Activated naive CD4-positive, alpha-beta T cell treated with anti-CD3 and anti-CD28 coated beads, Interleukin-2, amount 50 U/mL, for 24 hours (primary cell): ENCODE data around the gene LRRC4C.

Experiments
- H3K27ac Mint-ChIP-seq: one replicate; pipeline ENCODE4 v1.8.0; 2021; ENCODE audit warnings: mild to moderate bottlenecking, mixed read lengths
- H3K27me3 Mint-ChIP-seq: one replicate; pipeline ENCODE4 v1.8.0; 2021; ENCODE audit warnings: mixed read lengths
- H3K36me3 Mint-ChIP-seq: one replicate; pipeline ENCODE4 v1.8.0; 2021; ENCODE audit warnings: mixed read lengths
- H3K4me1 Mint-ChIP-seq: one replicate; pipeline ENCODE4 v1.8.0; 2021; ENCODE audit warnings: mixed read lengths
- H3K4me3 Mint-ChIP-seq: one replicate; pipeline ENCODE4 v1.8.0; 2021; ENCODE audit warnings: mild to moderate bottlenecking, mixed read lengths
- H3K9me3 Mint-ChIP-seq: one replicate; pipeline ENCODE4 v1.8.0; 2021; ENCODE audit warnings: mixed read lengths

The LRRC4C gene

DNA sequence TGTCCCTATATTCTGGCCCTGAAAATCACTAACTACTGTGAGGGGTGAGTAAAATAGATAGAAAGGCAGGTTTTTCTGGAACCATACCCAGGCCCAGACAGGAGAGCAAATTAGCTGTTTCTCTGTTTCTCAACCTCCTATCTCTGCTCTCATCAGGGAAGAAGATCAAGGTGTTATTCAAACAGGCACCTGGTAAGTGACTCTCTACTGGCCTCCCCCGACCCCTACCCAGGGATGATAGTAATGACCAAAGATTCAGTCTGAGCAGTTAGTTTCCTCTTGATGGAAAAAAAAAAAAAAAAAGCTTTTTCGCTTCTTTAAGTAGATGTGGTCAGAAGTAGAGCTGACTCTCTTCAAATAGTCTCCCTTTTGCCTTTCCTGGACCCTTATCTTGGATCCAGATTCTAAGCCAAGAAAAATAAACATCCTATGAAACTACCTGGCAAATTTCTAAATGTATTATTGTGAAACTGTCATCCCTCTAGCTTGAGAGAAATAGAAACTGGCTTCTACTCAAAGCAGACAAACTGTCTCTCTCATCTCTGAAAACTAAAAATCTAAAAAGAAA lies 9.9 kb downstream of the LRRC4C start:
- Mint-ChIP-seq H3K9me3 (no peaks in the 10 kb centered on the region), H3K4me1 (no peaks in the 10 kb centered on the region), H3K27ac (no peak overlapping the region), H3K4me3 (no peak overlapping the region), H3K27me3 (no peaks in the 10 kb centered on the region), H3K36me3 (no peaks in the 10 kb centered on the region)

DNA sequence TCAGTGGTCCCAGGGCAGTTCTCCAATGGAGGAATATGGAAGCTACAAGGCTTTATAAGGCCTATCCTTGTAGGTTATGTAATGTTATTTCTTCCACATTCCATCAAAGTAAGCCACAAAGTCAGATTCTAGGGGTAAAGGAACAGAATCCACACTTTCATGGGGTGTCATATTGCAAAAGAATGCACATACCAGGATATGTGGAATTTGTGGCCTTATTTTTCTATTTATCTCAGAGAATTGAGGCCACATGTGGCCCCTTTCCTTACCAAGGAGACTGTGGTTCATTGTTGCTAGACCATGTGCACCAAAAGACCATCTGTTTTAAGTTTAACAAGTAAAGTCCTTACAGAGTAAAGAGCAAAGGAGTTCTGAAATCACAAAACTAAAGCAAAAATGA lies 12.9 kb downstream of the LRRC4C start:
- Mint-ChIP-seq H3K4me3 (no peak overlapping the region), H3K9me3 (no peaks in the 10 kb centered on the region), H3K27me3 (no peaks in the 10 kb centered on the region), H3K27ac (no peak overlapping the region), H3K36me3 (no peaks in the 10 kb centered on the region), H3K4me1 (no peaks in the 10 kb centered on the region)

DNA sequence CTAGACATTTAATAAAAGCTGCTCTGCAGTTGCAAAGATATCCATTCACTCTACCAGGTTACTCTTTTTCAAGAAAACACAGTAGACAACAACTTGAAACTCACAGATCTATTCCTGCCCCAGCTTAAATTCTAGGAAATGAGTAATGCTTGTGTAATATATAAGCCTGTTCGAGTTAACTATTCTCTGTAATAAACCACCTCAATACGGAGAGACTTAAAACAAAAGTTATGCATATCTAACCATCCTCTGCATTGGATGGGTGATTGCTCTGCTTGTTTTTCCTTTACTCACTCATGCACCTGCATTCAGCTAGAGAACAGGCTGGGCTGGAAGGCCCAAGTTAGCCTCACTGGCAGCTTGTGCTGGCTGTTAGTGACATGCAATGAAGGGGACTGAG lies 13.3 kb downstream of the LRRC4C start:
- Mint-ChIP-seq H3K36me3 (no peaks in the 10 kb centered on the region), H3K9me3 (no peaks in the 10 kb centered on the region), H3K4me3 (no peak overlapping the region), H3K27ac (no peak overlapping the region), H3K27me3 (no peaks in the 10 kb centered on the region), H3K4me1 (no peaks in the 10 kb centered on the region)

DNA sequence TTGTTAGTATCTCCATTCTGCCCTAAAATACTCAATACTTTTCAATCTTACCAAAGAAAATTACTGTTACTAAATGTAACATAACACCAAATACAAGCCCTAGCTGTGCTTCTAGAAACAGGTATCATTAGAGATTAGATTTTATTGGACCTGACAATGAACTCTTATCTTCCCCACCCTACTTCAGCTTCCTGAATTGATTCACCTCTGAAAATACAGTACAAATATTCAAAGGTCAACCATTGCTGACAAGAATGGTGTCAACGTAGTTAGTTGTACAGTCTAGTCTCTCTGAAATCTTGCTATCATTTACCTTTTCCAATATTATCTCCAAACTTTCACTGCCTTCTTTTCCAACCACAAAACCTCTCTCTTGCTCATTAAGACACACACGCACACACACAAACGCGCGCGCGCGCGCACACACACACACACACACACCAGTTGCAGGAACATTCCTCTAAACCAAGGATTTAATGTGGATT lies 22.4 kb downstream of the LRRC4C start:
- no peaks in the 10 kb centered on the region for H3K36me3 Mint-ChIP-seq
- no peaks in the 10 kb centered on the region for H3K4me1 Mint-ChIP-seq
- no peak overlapping the region for H3K27ac Mint-ChIP-seq
- no peaks in the 10 kb centered on the region for H3K27me3 Mint-ChIP-seq
- peaks cover 6% of the 10 kb centered on the region for H3K9me3 Mint-ChIP-seq
- H3K4me3 Mint-ChIP-seq: no peak overlapping the region

- Mint-ChIP-seq H3K9me3 (peaks cover 13% of the 10 kb centered on the region), H3K4me3 (no peak overlapping the region), H3K36me3 (no peaks in the 10 kb centered on the region), H3K27me3 (no peaks in the 10 kb centered on the region), H3K27ac (no peak overlapping the region), H3K4me1 (no peaks in the 10 kb centered on the region)
Measured at GRCh38 chr11:41435531-41435930, 23.9 kb downstream of the LRRC4C start.

DNA sequence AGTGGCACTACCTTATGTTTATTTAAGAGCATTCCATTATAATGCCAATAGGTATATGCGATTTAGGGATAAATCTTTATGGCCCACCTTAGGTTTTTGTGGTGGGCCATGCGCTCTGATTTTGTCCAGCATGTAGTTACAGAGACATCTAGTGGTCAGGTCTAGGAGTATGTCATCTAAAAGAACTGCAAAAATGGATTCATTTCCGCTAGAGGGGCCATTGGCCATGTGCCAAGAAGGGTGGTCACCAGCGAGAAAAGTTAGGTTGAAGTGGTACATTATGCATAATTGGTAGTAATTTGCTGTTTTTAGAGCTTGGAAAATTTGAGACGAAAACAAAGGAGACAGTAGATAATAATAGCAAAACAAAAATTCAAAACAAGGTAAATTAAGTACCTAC lies 27.7 kb downstream of the LRRC4C start:
- H3K4me1 Mint-ChIP-seq: no peaks in the 10 kb centered on the region
- no peaks in the 10 kb centered on the region for H3K27me3 Mint-ChIP-seq
- no peaks in the 10 kb centered on the region for H3K36me3 Mint-ChIP-seq
- H3K27ac Mint-ChIP-seq: no peak overlapping the region
- no peak overlapping the region for H3K4me3 Mint-ChIP-seq
- H3K9me3 Mint-ChIP-seq: peaks cover 14% of the 10 kb centered on the region

GRCh38 chr11:41419901-41420300 lies 39.6 kb downstream of the LRRC4C start:
- Mint-ChIP-seq H3K4me3 (no peak overlapping the region), H3K36me3 (no peaks in the 10 kb centered on the region), H3K27ac (no peak overlapping the region), H3K4me1 (no peaks in the 10 kb centered on the region), H3K27me3 (no peaks in the 10 kb centered on the region), H3K9me3 (peaks cover 13% of the 10 kb centered on the region)

GRCh38 chr11:41414771-41415440 lies 44.5 kb downstream of the LRRC4C start:
- no peaks in the 10 kb centered on the region for H3K27me3 Mint-ChIP-seq
- peaks cover 4% of the 10 kb centered on the region for H3K9me3 Mint-ChIP-seq
- no peak overlapping the region for H3K27ac Mint-ChIP-seq

DNA sequence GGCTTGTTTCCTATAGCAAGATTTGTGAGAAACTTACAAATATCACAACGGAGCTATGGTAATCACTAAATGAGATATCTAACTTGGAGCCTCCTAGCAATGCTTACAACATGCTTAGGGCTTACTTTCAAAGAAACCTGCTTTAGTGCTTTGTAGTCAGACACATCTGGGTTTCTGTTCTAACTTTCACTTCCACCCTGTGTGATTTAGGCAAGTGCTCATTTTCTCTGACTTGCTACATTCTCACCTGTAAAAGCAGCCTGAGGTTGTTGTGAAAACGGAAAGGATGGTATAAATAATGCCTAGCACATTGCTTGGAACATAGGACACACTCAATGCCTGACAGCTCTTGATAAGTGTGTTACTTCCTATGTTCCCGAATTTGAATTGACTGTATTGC lies 45.6 kb downstream of the LRRC4C start:
- Mint-ChIP-seq H3K4me3 (no peak overlapping the region), H3K9me3 (peaks cover 4% of the 10 kb centered on the region), H3K27me3 (no peaks in the 10 kb centered on the region), H3K36me3 (no peaks in the 10 kb centered on the region), H3K27ac (no peak overlapping the region), H3K4me1 (no peaks in the 10 kb centered on the region)

More at GRCh38 chr11:41414771-41415440, 44.5 kb downstream of the LRRC4C start:
- Mint-ChIP-seq H3K4me1 (no peaks in the 10 kb centered on the region), H3K36me3 (no peaks in the 10 kb centered on the region), H3K4me3 (no peak overlapping the region)

DNA sequence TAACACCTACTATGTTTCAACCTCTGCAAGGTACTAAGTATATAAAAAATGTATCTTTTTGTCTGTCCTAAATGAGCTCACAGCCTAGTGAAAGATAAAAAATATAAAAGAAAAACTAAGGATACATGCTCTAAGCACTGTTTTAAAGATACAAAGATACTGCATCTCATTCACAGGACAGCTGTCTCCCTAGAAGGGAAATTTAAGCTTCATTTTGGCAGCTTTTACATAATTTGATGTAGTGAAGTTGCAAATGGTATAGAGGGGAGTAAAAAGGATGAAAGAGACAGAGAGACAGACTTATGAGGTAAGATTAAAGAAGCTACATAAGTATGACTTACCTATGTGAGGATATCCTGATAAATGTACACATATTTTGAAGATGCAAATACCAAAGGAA lies 53.6 kb downstream of the LRRC4C start:
- Mint-ChIP-seq H3K27ac (no peak overlapping the region), H3K4me3 (no peak overlapping the region), H3K27me3 (no peaks in the 10 kb centered on the region), H3K36me3 (no peaks in the 10 kb centered on the region), H3K9me3 (no peaks in the 10 kb centered on the region), H3K4me1 (no peaks in the 10 kb centered on the region)

- no peaks in the 10 kb centered on the region for H3K4me1 Mint-ChIP-seq
- H3K9me3 Mint-ChIP-seq: no peaks in the 10 kb centered on the region
- no peak overlapping the region for H3K4me3 Mint-ChIP-seq
- no peaks in the 10 kb centered on the region for H3K36me3 Mint-ChIP-seq
- H3K27me3 Mint-ChIP-seq: no peaks in the 10 kb centered on the region
- H3K27ac Mint-ChIP-seq: no peak overlapping the region
Measured at GRCh38 chr11:41404109-41404508, 55.3 kb downstream of the LRRC4C start.

DNA sequence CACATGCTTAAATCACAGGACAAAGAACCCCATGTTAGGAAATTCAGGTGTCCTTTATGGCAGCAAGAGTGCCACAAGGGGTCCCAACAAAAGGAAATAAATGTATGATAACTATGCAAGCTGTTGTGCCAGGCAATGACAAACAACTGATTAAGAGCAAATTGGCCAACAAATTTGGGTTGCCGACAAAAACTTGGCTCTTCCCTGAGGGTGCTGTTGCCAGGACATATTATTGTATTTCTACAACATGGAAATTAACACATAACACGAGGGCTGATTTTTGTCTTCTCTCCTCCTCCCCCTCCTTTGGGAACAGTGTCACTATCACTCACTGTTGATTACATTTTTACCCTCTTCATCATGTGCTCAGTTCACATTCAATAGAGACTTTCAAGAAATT lies 56.0 kb downstream of the LRRC4C start:
- Mint-ChIP-seq H3K27me3 (no peaks in the 10 kb centered on the region), H3K36me3 (no peaks in the 10 kb centered on the region)

GRCh38 chr11:41400819-41401382 lies 58.6 kb downstream of the LRRC4C start:
- Mint-ChIP-seq H3K4me1 (no peaks in the 10 kb centered on the region), H3K36me3 (no peaks in the 10 kb centered on the region), H3K9me3 (peaks cover 5% of the 10 kb centered on the region), H3K27ac (no peak overlapping the region), H3K4me3 (no peak overlapping the region), H3K27me3 (no peaks in the 10 kb centered on the region)

More for the DNA sequence above, 56.0 kb downstream of the LRRC4C start:
- Mint-ChIP-seq H3K9me3 (no peaks in the 10 kb centered on the region), H3K4me1 (no peaks in the 10 kb centered on the region), H3K27ac (no peak overlapping the region), H3K4me3 (no peak overlapping the region)

- Mint-ChIP-seq H3K9me3 (peaks cover 5% of the 10 kb centered on the region), H3K4me1 (no peaks in the 10 kb centered on the region), H3K36me3 (no peaks in the 10 kb centered on the region), H3K27me3 (no peaks in the 10 kb centered on the region), H3K27ac (no peak overlapping the region), H3K4me3 (no peak overlapping the region)
Measured at GRCh38 chr11:41400124-41400523, 59.3 kb downstream of the LRRC4C start.

- no peaks in the 10 kb centered on the region for H3K27me3 Mint-ChIP-seq
- peaks cover 5% of the 10 kb centered on the region for H3K9me3 Mint-ChIP-seq
Measured at GRCh38 chr11:41399323-41399722, 60.1 kb downstream of the LRRC4C start.

DNA sequence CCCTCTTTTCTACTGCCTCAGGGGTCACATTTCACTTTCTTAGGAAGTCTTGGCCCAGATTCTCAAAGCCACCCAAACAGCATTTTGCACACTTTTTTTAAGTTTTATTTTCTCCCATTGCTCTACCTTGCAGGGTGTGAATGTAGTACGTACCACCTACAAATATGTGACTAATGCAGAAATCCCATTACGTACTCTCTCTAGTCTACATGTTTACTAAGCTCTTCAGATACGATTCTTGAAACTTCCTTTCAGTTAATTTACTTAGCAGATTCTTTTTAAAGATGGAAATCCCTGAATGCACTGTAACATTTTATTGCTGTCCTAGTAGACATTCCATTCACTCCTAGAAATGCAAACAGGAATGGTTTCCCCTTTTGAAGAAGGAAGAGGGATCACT lies 61.3 kb downstream of the LRRC4C start:
- no peaks in the 10 kb centered on the region for H3K36me3 Mint-ChIP-seq
- no peaks in the 10 kb centered on the region for H3K27me3 Mint-ChIP-seq
- no peak overlapping the region for H3K4me3 Mint-ChIP-seq

More at GRCh38 chr11:41399323-41399722, 60.1 kb downstream of the LRRC4C start:
- H3K4me1 Mint-ChIP-seq: no peaks in the 10 kb centered on the region
- no peak overlapping the region for H3K27ac Mint-ChIP-seq
- no peak overlapping the region for H3K4me3 Mint-ChIP-seq
- no peaks in the 10 kb centered on the region for H3K36me3 Mint-ChIP-seq

More for the DNA sequence above, 61.3 kb downstream of the LRRC4C start:
- Mint-ChIP-seq H3K9me3 (peaks cover 5% of the 10 kb centered on the region), H3K27ac (no peak overlapping the region), H3K4me1 (no peaks in the 10 kb centered on the region)
